HEK293 (cell line): ENCODE data around the gene KLHL5.

Experiments
- CTCF ChIA-PET: fragments of 350-600 bp; formaldehyde crosslinking; extraction: SDS; loops from one replicate; lab custom pipeline; 2021; ENCODE audit warnings: antibody characterized with exemption; lab: Yijun Ruan, JAX
- POLR2A ChIA-PET: fragments of 300-600 bp; formaldehyde crosslinking; extraction: SDS; loops from one replicate; lab custom pipeline; 2020; ENCODE audit warnings: antibody characterized with exemption, inconsistent platforms; lab: Yijun Ruan, JAX
- H3K27ac ChIP-seq: fragments of 200-500 bp; sonication (Bioruptor generic); 2 replicates; pipeline ENCODE4 v1.5.1; 2014; ENCODE audit warnings: low read depth, low read length, control low read depth, inconsistent platforms; ENCODE audit errors: extremely low read depth
- H3K36me3 ChIP-seq, 2 experiments: fragments of 200-500 bp in 1 of 2; sonication (Bioruptor generic) in 1 of 2; 1 replicate in 1 of 2; 2 replicates in 1 of 2; pipeline ENCODE4 v1.5.1; 2014 to 2017; ENCODE audit warnings: inconsistent platforms in 2 of 2, low read length in 2 of 2; ENCODE audit not compliant: control insufficient read depth in 2 of 2, insufficient read depth in 1 of 2
- H3K4me1 ChIP-seq: fragments of 200-500 bp; sonication (Bioruptor generic); 2 replicates; pipeline ENCODE4 v1.5.1; 2014; ENCODE audit warnings: mild to moderate bottlenecking, low read length, inconsistent platforms; ENCODE audit not compliant: control insufficient read depth, insufficient read depth
- H3K4me3 ChIP-seq: 2 replicates; pipeline ENCODE4 v1.5.1; 2011; ENCODE audit warnings: low read depth, mild to moderate bottlenecking, control low read depth, low read length, moderate library complexity
- H3K9me3 ChIP-seq: fragments of 200-500 bp; sonication (Bioruptor generic); 2 replicates; pipeline ENCODE4 v1.5.1; 2014; ENCODE audit warnings: low read depth, low read length, inconsistent platforms; ENCODE audit not compliant: control insufficient read depth, insufficient read depth
- EGR2 ChIP-seq: fragments of 450-650 bp; formaldehyde crosslinking; IDR thresholded peaks from 2 replicates; pipeline ENCODE4 v1.5.1; 2016; ENCODE audit warnings: low read depth, missing biosample characterization, missing genetic modification characterization
- GLI2 ChIP-seq: fragments of 450-650 bp; formaldehyde crosslinking; IDR thresholded peaks from 2 replicates; pipeline ENCODE4; 2017; ENCODE audit warnings: missing biosample characterization, missing genetic modification characterization, low read depth, borderline replicate concordance
- KLF1 ChIP-seq: fragments of 450-650 bp; formaldehyde crosslinking; IDR thresholded peaks from 2 replicates; pipeline ENCODE4 v1.5.1; 2016; ENCODE audit warnings: missing biosample characterization, missing genetic modification characterization
- SP2 ChIP-seq: fragments of 450-650 bp; formaldehyde crosslinking; IDR thresholded peaks from 2 replicates; pipeline ENCODE4 v1.5.1; 2016; ENCODE audit warnings: missing biosample characterization, missing genetic modification characterization
- YY1 ChIP-seq: fragments of 450-650 bp; formaldehyde crosslinking; IDR thresholded peaks from 2 replicates; pipeline ENCODE4 v1.5.1; 2018; ENCODE audit warnings: missing biosample characterization, missing genetic modification characterization
- ZNF132 ChIP-seq: fragments of 450-650 bp; formaldehyde crosslinking; IDR thresholded peaks from 2 replicates; pipeline ENCODE4 v1.5.1; 2017; ENCODE audit warnings: missing biosample characterization, missing genetic modification characterization, borderline replicate concordance
- ZNF211 ChIP-seq: fragments of 450-650 bp; formaldehyde crosslinking; IDR thresholded peaks from 2 replicates; pipeline ENCODE4 v1.5.1; 2016; ENCODE audit warnings: low read depth, missing biosample characterization, missing genetic modification characterization
- ZNF248 ChIP-seq: fragments of 450-650 bp; formaldehyde crosslinking; IDR thresholded peaks from 2 replicates; pipeline ENCODE4 v1.5.1; 2017; ENCODE audit warnings: missing biosample characterization, missing genetic modification characterization
- ZNF394 ChIP-seq: fragments of 450-650 bp; formaldehyde crosslinking; IDR thresholded peaks from 2 replicates; pipeline ENCODE4 v1.5.1; 2016; ENCODE audit warnings: missing biosample characterization, missing genetic modification characterization, mild to moderate bottlenecking, moderate library complexity, borderline replicate concordance
- ZNF610 ChIP-seq: fragments of 450-650 bp; formaldehyde crosslinking; IDR thresholded peaks from 2 replicates; pipeline ENCODE4 v1.5.1; 2016; ENCODE audit warnings: missing biosample characterization, missing genetic modification characterization, borderline replicate concordance
- TF ChIP-seq, protein P1 (sequence below): fragments of 450-650 bp; formaldehyde crosslinking; IDR thresholded peaks from 2 replicates; pipeline ENCODE4 v1.5.1; 2016; ENCODE audit warnings: missing biosample characterization, missing genetic modification characterization
- TF ChIP-seq, protein P2 (sequence below): fragments of 450-650 bp; formaldehyde crosslinking; IDR thresholded peaks from 2 replicates; pipeline ENCODE4 v1.5.1; 2016; ENCODE audit warnings: missing biosample characterization, missing genetic modification characterization
- TF ChIP-seq, protein P3 (sequence below): fragments of 450-650 bp; formaldehyde crosslinking; IDR thresholded peaks from 2 replicates; pipeline ENCODE4 v1.5.1; 2016; ENCODE audit warnings: missing biosample characterization, missing genetic modification characterization
- TF ChIP-seq, protein P4 (sequence below): fragments of 450-650 bp; formaldehyde crosslinking; IDR thresholded peaks from 2 replicates; pipeline ENCODE4 v1.5.1; 2016; ENCODE audit warnings: missing biosample characterization, missing genetic modification characterization
- TF ChIP-seq, protein P5 (sequence below): fragments of 450-650 bp; IDR thresholded peaks from 2 replicates; pipeline ENCODE4 v1.5.1; 2018; ENCODE audit warnings: missing biosample characterization, missing genetic modification characterization
- TF ChIP-seq, protein P6 (sequence below): fragments of 450-650 bp; formaldehyde crosslinking; IDR thresholded peaks from 2 replicates; pipeline ENCODE4 v1.5.1; 2017; ENCODE audit warnings: missing biosample characterization, missing genetic modification characterization
- TF ChIP-seq, protein P7 (sequence below): fragments of 450-650 bp; formaldehyde crosslinking; IDR thresholded peaks from 2 replicates; pipeline ENCODE4 v1.5.1; 2016; ENCODE audit warnings: missing biosample characterization, missing genetic modification characterization, borderline replicate concordance

Gene KLHL5

DNA sequence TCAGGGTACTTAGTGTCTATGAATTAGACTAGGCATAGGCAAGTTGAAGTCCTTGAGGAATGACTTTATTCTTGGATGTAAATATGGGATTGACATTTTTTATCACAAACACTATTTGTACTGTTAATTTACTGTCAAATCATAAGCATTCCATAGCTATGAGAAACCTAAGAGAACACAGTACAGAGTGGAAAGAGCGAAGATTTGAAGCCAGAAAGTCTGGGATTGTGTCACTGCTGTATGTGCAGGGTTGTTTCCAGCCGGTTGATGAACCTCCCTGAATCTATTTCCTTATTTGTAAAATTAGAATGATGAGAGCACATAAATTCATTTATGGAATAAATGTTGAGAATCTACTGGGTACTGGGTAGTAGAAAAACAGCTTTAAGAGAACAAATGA, 14.4 kb upstream of the KLHL5 start:
- H3K9me3 ChIP-seq, result no peaks in the 10 kb centered on the region
- H3K4me1 ChIP-seq, result no peaks in the 10 kb centered on the region
- H3K4me3 ChIP-seq, result no peak overlapping the region
- CTCF ChIA-PET, result no interaction called here
- TF ChIP-seq, protein P1, sequence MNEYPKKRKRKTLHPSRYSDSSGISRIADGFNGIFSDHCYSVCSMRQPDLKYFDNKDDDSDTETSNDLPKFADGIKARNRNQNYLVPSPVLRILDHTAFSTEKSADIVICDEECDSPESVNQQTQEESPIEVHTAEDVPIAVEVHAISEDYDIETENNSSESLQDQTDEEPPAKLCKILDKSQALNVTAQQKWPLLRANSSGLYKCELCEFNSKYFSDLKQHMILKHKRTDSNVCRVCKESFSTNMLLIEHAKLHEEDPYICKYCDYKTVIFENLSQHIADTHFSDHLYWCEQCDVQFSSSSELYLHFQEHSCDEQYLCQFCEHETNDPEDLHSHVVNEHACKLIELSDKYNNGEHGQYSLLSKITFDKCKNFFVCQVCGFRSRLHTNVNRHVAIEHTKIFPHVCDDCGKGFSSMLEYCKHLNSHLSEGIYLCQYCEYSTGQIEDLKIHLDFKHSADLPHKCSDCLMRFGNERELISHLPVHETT (tag by site-specific recombination), result no peak
- TF ChIP-seq, protein P2, sequence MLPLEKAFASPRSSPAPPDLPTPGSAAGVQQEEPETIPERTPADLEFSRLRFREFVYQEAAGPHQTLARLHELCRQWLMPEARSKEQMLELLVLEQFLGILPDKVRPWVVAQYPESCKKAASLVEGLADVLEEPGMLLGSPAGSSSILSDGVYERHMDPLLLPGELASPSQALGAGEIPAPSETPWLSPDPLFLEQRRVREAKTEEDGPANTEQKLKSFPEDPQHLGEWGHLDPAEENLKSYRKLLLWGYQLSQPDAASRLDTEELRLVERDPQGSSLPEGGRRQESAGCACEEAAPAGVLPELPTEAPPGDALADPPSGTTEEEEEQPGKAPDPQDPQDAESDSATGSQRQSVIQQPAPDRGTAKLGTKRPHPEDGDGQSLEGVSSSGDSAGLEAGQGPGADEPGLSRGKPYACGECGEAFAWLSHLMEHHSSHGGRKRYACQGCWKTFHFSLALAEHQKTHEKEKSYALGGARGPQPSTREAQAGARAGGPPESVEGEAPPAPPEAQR (tag by site-specific recombination), result no peak
- no peak for TF ChIP-seq SP2 (tag by site-specific recombination)
- TF ChIP-seq ZNF248 (tag by site-specific recombination), result no peak
- TF ChIP-seq, protein P3, sequence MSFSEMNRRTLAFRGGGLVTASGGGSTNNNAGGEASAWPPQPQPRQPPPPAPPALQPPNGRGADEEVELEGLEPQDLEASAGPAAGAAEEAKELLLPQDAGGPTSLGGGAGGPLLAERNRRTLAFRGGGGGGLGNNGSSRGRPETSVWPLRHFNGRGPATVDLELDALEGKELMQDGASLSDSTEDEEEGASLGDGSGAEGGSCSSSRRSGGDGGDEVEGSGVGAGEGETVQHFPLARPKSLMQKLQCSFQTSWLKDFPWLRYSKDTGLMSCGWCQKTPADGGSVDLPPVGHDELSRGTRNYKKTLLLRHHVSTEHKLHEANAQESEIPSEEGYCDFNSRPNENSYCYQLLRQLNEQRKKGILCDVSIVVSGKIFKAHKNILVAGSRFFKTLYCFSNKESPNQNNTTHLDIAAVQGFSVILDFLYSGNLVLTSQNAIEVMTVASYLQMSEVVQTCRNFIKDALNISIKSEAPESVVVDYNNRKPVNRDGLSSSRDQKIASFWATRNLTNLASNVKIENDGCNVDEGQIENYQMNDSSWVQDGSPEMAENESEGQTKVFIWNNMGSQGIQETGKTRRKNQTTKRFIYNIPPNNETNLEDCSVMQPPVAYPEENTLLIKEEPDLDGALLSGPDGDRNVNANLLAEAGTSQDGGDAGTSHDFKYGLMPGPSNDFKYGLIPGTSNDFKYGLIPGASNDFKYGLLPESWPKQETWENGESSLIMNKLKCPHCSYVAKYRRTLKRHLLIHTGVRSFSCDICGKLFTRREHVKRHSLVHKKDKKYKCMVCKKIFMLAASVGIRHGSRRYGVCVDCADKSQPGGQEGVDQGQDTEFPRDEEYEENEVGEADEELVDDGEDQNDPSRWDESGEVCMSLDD, result no peak
- TF ChIP-seq ZNF394, result no peak
- TF ChIP-seq, protein P4, sequence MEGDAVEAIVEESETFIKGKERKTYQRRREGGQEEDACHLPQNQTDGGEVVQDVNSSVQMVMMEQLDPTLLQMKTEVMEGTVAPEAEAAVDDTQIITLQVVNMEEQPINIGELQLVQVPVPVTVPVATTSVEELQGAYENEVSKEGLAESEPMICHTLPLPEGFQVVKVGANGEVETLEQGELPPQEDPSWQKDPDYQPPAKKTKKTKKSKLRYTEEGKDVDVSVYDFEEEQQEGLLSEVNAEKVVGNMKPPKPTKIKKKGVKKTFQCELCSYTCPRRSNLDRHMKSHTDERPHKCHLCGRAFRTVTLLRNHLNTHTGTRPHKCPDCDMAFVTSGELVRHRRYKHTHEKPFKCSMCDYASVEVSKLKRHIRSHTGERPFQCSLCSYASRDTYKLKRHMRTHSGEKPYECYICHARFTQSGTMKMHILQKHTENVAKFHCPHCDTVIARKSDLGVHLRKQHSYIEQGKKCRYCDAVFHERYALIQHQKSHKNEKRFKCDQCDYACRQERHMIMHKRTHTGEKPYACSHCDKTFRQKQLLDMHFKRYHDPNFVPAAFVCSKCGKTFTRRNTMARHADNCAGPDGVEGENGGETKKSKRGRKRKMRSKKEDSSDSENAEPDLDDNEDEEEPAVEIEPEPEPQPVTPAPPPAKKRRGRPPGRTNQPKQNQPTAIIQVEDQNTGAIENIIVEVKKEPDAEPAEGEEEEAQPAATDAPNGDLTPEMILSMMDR (tag by site-specific recombination), result no peak
- TF ChIP-seq, protein P5, sequence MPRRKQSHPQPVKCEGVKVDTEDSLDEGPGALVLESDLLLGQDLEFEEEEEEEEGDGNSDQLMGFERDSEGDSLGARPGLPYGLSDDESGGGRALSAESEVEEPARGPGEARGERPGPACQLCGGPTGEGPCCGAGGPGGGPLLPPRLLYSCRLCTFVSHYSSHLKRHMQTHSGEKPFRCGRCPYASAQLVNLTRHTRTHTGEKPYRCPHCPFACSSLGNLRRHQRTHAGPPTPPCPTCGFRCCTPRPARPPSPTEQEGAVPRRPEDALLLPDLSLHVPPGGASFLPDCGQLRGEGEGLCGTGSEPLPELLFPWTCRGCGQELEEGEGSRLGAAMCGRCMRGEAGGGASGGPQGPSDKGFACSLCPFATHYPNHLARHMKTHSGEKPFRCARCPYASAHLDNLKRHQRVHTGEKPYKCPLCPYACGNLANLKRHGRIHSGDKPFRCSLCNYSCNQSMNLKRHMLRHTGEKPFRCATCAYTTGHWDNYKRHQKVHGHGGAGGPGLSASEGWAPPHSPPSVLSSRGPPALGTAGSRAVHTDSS, result no peak
- no peak for TF ChIP-seq KLF1 (tag by site-specific recombination)
- TF ChIP-seq ZNF132 (tag by site-specific recombination), result no peak
- TF ChIP-seq ZNF610 (tag by site-specific recombination), result no peak
- no peak for TF ChIP-seq YY1
- no peak overlapping the region for H3K27ac ChIP-seq
- POLR2A ChIA-PET, result no interaction called here
- no peaks in the 10 kb centered on the region for H3K36me3 ChIP-seq

DNA sequence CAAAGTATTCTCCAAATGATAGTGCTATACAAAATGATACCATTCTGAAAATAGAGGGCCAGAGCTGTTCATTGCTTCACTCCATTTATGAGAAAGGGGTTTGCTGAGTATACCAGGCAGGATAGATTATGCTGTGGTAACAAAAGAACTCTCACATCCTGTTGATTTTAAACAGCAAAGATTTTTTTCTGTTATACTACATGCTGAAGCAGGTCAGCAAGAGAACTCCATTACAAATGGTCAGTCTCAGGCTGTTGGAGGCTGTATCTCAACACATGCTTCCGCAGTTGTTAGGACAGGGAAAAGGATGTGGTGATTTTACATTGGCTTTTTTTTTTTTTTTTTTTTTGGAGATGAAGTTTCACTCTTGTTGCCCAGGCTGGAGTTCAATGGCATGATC, 13.7 kb upstream of the KLHL5 start:
- TF ChIP-seq, protein P6, sequence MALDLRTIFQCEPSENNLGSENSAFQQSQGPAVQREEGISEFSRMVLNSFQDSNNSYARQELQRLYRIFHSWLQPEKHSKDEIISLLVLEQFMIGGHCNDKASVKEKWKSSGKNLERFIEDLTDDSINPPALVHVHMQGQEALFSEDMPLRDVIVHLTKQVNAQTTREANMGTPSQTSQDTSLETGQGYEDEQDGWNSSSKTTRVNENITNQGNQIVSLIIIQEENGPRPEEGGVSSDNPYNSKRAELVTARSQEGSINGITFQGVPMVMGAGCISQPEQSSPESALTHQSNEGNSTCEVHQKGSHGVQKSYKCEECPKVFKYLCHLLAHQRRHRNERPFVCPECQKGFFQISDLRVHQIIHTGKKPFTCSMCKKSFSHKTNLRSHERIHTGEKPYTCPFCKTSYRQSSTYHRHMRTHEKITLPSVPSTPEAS (tag by site-specific recombination), result no peak
- TF ChIP-seq EGR2 (tag by site-specific recombination) (no peak), ZNF211 (tag by site-specific recombination) (no peak), GLI2 (no peak)
- TF ChIP-seq, protein P7, sequence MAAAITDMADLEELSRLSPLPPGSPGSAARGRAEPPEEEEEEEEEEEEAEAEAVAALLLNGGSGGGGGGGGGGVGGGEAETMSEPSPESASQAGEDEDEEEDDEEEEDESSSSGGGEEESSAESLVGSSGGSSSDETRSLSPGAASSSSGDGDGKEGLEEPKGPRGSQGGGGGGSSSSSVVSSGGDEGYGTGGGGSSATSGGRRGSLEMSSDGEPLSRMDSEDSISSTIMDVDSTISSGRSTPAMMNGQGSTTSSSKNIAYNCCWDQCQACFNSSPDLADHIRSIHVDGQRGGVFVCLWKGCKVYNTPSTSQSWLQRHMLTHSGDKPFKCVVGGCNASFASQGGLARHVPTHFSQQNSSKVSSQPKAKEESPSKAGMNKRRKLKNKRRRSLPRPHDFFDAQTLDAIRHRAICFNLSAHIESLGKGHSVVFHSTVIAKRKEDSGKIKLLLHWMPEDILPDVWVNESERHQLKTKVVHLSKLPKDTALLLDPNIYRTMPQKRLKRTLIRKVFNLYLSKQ (tag by site-specific recombination), result no peak
- ChIA-PET CTCF (interaction anchor here (0.8 kb wide), 1 partner anchor 19 kb away, joined by 3 read pairs; no protein-coding TSS in a partner anchor), POLR2A (no interaction called here)
- Histone ChIP-seq H3K4me1 (no peaks in the 10 kb centered on the region), H3K27ac (no peak overlapping the region), H3K36me3 (no peaks in the 10 kb centered on the region), H3K9me3 (no peaks in the 10 kb centered on the region), H3K4me3 (no peak overlapping the region)
